Measurements from ENCODE around the gene CBLIF. TPM values are rescaled to one million over a fixed set of nuclear protein-coding genes. Genes with fewer than 3 reads are reported as not detected.
A peak's percentile ranks its signal among the peaks of the same experiment; 100 is the strongest.

Gene CBLIF
- total and polyA plus RNA-seq, 2 of the 13 experiments (the other 11 are each of a cell fraction or from before 2014, with no cell fraction given): not detected

DNA sequence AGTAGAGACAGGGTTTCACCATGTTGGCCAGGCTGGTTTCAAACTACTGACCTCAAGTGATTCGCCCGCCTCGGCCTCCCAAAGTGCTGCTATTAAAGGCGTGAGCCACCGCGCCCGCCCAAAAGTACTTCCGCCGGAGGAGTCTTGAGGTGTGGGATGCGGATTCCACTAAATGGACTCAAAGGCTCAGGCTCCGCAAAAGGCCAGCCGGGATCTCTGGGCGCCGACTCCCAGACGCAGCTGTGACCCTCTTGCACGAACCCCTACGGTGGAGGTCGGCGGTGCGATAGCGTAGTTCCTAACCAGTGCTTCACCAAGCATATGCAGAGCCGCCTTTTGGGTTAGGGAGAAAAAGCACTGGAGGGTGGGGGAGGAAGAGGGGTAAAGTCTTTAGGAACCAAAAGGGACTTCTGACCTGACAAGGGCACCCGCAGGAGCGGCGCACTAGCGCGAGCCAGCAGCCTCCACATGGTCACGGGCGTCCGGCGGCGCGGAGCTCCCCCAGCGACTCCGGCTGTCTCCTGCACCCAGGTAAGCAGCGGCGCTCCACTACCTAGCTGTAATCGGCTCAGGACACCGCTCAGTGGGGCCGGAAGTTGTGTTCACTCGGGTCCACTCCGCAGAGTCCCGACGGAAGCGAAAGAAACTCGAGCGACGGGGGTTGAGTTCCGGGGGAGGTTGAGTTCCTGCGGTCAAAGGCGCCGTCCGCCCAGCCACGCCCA is 34.9 kb downstream of the CBLIF start, which contains the start of gene MRPL16 (continued):
- TF ChIP-seq TBX2 (CRISPR knock-in tag; IDR thresholded peaks at IDR 0.05; ENCODE audit: borderline replicate concordance) (peak; percentile 40; the same call in 1 of the 2 replicates), BCL6 (CRISPR knock-in tag; IDR thresholded peaks at IDR 0.05) (peak; percentile 68), ZBTB8A (CRISPR knock-in tag; IDR thresholded peaks at IDR 0.05; ENCODE audit: borderline replicate concordance, low read depth) (no peak), ZNF776 (CRISPR knock-in tag; IDR thresholded peaks at IDR 0.05) (no peak; the same call in 1 of the 2 replicates), MAFG (CRISPR knock-in tag; IDR thresholded peaks at IDR 0.05) (no peak), ZNF383 (CRISPR knock-in tag; IDR thresholded peaks at IDR 0.05; ENCODE audit: borderline replicate concordance) (no peak; the same call in 1 of the 2 replicates), ZSCAN21 (CRISPR knock-in tag; IDR thresholded peaks at IDR 0.05; ENCODE audit: borderline replicate concordance) (no peak; the same call in 1 of the 2 replicates), PLRG1 (conservative IDR thresholded peaks at IDR 0.05) (no peak), PPARG (CRISPR knock-in tag; conservative IDR thresholded peaks at IDR 0.05) (no peak; the same call in 1 of the 2 replicates), ZFY (CRISPR knock-in tag; IDR thresholded peaks at IDR 0.05) (peak; percentile 55), SRSF1 (optimal IDR thresholded peaks at IDR 0.05; ENCODE audit: low read depth, low read length) (peak; percentile 94), ZNF274 (CRISPR knock-in tag; IDR thresholded peaks at IDR 0.05) (peak; percentile 77; the same call in 1 of the 2 replicates), SRSF9 (IDR thresholded peaks at IDR 0.05; ENCODE audit: borderline replicate concordance, insufficient read depth, low read depth, low read length, poor library complexity, severe bottlenecking) (no peak), TARDBP (CRISPR knock-in tag; IDR thresholded peaks at IDR 0.05) (no peak; the same call in 1 of the 2 replicates), MED13 (CRISPR knock-in tag; IDR thresholded peaks at IDR 0.05) (no peak), ZNF891 (CRISPR knock-in tag; IDR thresholded peaks at IDR 0.05) (peak; percentile 93), GPN1 (CRISPR knock-in tag; IDR thresholded peaks at IDR 0.05; ENCODE audit: borderline replicate concordance) (no peak), DNMT1 (CRISPR knock-in tag; IDR thresholded peaks at IDR 0.05) (no peak), SOX5 (CRISPR knock-in tag; IDR thresholded peaks at IDR 0.05; ENCODE audit: borderline replicate concordance) (peak; percentile 34; the same call in 1 of the 2 replicates), FOXK1 (CRISPR knock-in tag; IDR thresholded peaks at IDR 0.05; ENCODE audit: borderline replicate concordance, low read depth) (peak; percentile 94; the same call in 1 of the 2 replicates), ZNF530 (CRISPR knock-in tag; IDR thresholded peaks at IDR 0.05; ENCODE audit: low read depth) (no peak), FOSL1 (CRISPR knock-in tag; IDR thresholded peaks at IDR 0.05; ENCODE audit: borderline replicate concordance) (no peak), ZBTB42 (CRISPR knock-in tag; IDR thresholded peaks at IDR 0.05) (no peak), SETDB1 (CRISPR knock-in tag; IDR thresholded peaks at IDR 0.05; ENCODE audit: borderline replicate concordance) (no peak; the same call in 1 of the 2 replicates)
- TF ChIP-seq, protein P1, sequence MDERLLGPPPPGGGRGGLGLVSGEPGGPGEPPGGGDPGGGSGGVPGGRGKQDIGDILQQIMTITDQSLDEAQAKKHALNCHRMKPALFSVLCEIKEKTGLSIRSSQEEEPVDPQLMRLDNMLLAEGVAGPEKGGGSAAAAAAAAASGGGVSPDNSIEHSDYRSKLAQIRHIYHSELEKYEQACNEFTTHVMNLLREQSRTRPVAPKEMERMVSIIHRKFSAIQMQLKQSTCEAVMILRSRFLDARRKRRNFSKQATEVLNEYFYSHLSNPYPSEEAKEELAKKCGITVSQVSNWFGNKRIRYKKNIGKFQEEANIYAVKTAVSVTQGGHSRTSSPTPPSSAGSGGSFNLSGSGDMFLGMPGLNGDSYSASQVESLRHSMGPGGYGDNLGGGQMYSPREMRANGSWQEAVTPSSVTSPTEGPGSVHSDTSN (CRISPR knock-in tag; IDR thresholded peaks at IDR 0.05): no peak
- TF ChIP-seq, protein P2, sequence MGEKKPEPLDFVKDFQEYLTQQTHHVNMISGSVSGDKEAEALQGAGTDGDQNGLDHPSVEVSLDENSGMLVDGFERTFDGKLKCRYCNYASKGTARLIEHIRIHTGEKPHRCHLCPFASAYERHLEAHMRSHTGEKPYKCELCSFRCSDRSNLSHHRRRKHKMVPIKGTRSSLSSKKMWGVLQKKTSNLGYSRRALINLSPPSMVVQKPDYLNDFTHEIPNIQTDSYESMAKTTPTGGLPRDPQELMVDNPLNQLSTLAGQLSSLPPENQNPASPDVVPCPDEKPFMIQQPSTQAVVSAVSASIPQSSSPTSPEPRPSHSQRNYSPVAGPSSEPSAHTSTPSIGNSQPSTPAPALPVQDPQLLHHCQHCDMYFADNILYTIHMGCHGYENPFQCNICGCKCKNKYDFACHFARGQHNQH (CRISPR knock-in tag; IDR thresholded peaks at IDR 0.05): peak; percentile 87
- TF ChIP-seq, protein P3, sequence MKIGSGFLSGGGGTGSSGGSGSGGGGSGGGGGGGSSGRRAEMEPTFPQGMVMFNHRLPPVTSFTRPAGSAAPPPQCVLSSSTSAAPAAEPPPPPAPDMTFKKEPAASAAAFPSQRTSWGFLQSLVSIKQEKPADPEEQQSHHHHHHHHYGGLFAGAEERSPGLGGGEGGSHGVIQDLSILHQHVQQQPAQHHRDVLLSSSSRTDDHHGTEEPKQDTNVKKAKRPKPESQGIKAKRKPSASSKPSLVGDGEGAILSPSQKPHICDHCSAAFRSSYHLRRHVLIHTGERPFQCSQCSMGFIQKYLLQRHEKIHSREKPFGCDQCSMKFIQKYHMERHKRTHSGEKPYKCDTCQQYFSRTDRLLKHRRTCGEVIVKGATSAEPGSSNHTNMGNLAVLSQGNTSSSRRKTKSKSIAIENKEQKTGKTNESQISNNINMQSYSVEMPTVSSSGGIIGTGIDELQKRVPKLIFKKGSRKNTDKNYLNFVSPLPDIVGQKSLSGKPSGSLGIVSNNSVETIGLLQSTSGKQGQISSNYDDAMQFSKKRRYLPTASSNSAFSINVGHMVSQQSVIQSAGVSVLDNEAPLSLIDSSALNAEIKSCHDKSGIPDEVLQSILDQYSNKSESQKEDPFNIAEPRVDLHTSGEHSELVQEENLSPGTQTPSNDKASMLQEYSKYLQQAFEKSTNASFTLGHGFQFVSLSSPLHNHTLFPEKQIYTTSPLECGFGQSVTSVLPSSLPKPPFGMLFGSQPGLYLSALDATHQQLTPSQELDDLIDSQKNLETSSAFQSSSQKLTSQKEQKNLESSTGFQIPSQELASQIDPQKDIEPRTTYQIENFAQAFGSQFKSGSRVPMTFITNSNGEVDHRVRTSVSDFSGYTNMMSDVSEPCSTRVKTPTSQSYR (CRISPR knock-in tag; IDR thresholded peaks at IDR 0.05; ENCODE audit: borderline replicate concordance): no peak
